GM12873 (cell line): Measurements from ENCODE around the gene EVI5L.

Experiments used
- CTCF ChIP-seq: IDR thresholded peaks from 2 replicates; pipeline ENCODE4 v1.5.1; 2012; ENCODE audit warnings: low read depth, mild to moderate bottlenecking, moderate library complexity, low read length, control low read depth; ENCODE audit not compliant: insufficient read depth; ENCODE audit errors: missing control alignments

EVI5L gene

GRCh38 chr19:7907544-7907943, 77.5 kb downstream of the EVI5L start:
- no peak for TF ChIP-seq CTCF

DNA sequence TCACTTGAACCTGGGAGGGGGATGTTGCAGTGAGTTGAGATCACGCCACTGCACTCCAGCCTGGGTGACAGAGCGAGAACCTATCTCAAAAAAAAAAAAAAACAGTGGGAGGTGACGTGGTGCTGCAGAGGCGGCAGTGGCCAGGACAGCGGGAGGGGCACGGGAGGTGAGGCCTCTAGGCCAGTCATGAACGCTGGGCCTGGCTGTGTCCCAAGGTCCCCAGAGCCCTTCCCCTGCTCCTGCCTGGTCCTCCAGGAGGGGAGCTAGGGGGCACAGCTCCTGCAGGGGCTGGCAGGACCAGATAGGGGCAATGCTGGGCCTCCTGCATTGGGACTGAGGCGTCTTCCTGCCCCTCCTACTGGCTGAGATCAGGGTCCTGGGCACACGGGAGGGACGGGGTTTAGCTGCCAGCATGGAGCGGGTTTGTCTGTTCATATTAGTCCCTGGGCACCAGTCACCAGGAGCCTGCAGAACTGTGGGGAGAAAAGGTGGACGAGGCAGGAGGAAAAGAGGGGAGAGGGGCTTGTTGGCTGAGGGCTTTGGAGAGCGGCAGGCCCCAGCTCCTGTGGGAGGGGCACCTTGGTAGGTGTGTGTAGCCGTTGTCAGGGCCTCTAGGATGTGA, 78.2 kb downstream of the EVI5L start:
- no peak for TF ChIP-seq CTCF

- no peak for TF ChIP-seq CTCF
These were observed 78.9 kb downstream of the EVI5L start for GRCh38 chr19:7908742-7909461.

GRCh38 chr19:7909471-7910067, 79.6 kb downstream of the EVI5L start:
- no peak for TF ChIP-seq CTCF

DNA sequence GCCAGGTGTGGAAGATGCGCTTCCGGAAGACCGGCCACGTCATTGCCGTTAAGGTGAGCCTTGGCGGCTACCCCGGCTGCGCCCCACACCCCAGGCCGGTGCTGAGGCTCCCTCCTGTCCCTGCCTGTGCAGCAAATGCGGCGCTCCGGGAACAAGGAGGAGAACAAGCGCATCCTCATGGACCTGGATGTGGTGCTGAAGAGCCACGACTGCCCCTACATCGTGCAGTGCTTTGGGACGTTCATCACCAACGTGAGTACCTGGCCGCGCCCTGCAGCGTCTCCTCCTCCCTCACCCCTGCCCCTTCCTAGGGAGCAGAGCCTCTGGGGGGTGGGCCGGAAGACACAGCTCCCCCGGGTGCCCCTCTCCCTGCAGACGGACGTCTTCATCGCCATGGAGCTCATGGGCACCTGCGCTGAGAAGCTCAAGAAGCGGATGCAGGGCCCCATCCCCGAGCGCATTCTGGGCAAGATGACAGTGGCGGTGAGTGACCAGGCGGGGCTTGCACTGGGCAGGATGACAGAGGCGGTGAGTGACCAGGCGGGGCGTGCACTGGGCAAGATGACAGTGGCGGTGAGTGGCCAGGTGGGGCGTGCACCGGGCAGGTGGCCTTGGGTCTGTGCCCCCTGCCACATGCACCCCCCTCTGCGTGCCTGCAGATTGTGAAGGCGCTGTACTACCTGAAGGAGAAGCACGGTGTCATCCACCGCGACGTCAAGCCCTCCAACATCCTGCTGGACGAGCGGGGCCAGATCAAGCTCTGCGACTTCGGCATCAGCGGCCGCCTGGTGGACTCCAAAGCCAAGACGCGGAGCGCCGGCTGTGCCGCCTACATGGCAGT, 80.5 kb downstream of the EVI5L start:
- TF ChIP-seq CTCF = no peak

GRCh38 chr19:7911508-7912143, 81.6 kb downstream of the EVI5L start:
- TF ChIP-seq CTCF = no peak
